ENCODE data around the gene FADS6.

Gene FADS6

DNA sequence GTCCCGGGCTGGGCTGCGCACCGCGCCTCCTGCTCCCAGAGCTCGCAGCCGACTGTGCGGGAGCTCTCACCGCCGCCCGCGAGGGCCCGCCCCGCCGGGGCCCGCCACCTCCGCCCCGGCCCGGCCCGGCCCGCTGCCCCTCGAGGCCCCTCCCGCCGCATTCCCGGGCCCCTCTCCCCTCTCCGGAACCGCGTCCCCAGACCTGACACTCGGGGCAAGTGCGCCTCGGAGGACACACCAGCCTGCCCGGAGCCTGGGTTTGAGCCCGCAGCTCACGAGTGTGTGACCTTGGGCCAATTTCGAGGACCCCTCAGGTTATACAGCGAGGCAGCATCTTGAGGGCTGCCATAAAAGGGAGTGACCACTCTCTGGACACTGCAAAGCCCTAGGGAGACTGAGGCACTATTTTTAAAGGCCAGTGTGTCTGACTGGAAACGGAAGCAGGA lies 31.7 kb downstream of the FADS6 start:
- no peak for ATAC-seq
- TF ChIP-seq SNAI2 (CRISPR knock-in tag; IDR thresholded peaks at IDR 0.05) (no peak), ARNTL (CRISPR knock-in tag; IDR thresholded peaks at IDR 0.05; ENCODE audit: borderline replicate concordance, low read depth) (no peak), TOX (CRISPR knock-in tag; IDR thresholded peaks at IDR 0.05; ENCODE audit: borderline replicate concordance) (no peak), RARB (CRISPR knock-in tag; IDR thresholded peaks at IDR 0.05) (no peak)

DNA sequence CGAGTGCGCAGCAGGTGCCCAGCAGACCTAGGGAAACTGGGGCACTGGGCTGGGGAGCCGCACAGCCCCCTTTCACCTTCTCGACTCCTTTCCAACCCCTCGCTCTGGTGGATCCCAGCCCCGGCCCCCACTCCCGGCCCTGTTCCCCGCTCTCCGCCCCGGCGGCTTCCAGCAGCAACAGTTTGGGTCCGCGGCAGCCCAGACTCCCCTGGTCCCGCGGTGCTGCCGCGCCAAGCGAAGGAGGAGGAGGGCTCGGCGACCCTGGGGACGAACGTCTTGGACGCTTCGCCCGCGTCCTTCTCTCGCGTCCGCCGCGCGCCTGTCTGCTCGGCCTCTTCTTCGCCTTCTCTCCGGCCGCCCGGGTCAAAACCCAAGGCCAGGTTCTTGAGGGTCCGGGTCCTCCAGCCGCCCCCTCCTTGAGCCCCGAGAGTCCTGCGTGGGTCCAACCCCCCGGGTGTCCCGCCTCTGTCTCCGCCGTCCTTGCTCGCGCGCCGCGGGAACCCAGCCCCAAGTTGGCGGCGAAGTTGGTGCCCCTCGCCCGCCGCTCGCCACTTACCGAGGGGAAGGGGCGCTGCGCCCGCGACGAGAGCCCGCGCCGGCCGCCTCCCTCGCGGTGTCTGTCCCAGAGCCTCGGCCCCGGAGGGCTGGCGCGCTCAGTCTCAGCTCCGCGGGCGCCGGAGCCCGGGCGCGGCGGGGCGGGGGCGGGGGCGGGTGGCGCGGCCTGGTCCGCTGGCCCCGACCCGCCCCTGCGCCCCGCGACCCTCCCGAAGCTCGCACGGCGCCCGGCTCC lies 32.4 kb downstream of the FADS6 start:
- TF ChIP-seq ZC3H10 (CRISPR knock-in tag; IDR thresholded peaks at IDR 0.05) (no peak), ESRRG (CRISPR knock-in tag; IDR thresholded peaks at IDR 0.05) (no peak), ZFP3 (CRISPR knock-in tag; IDR thresholded peaks at IDR 0.05) (no peak), ZFP30 (CRISPR knock-in tag; IDR thresholded peaks at IDR 0.05) (no peak), OSR1 (CRISPR knock-in tag; IDR thresholded peaks at IDR 0.05) (no peak), ZNF8 (CRISPR knock-in tag; IDR thresholded peaks at IDR 0.05) (no peak), RARB (CRISPR knock-in tag; IDR thresholded peaks at IDR 0.05) (no peak), TOX (CRISPR knock-in tag; IDR thresholded peaks at IDR 0.05; ENCODE audit: borderline replicate concordance) (no peak), GLIS3 (CRISPR knock-in tag; IDR thresholded peaks at IDR 0.05) (no peak), BACH2 (CRISPR knock-in tag; IDR thresholded peaks at IDR 0.05; ENCODE audit: borderline replicate concordance) (no peak), ZNF565 (CRISPR knock-in tag; conservative IDR thresholded peaks at IDR 0.05; ENCODE audit: low read depth) (no peak), PPARA (CRISPR knock-in tag; IDR thresholded peaks at IDR 0.05; ENCODE audit: borderline replicate concordance) (no peak)
- TF ChIP-seq, protein P1, sequence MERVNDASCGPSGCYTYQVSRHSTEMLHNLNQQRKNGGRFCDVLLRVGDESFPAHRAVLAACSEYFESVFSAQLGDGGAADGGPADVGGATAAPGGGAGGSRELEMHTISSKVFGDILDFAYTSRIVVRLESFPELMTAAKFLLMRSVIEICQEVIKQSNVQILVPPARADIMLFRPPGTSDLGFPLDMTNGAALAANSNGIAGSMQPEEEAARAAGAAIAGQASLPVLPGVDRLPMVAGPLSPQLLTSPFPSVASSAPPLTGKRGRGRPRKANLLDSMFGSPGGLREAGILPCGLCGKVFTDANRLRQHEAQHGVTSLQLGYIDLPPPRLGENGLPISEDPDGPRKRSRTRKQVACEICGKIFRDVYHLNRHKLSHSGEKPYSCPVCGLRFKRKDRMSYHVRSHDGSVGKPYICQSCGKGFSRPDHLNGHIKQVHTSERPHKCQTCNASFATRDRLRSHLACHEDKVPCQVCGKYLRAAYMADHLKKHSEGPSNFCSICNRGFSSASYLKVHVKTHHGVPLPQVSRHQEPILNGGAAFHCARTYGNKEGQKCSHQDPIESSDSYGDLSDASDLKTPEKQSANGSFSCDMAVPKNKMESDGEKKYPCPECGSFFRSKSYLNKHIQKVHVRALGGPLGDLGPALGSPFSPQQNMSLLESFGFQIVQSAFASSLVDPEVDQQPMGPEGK (CRISPR knock-in tag; IDR thresholded peaks at IDR 0.05; ENCODE audit: borderline replicate concordance), result no peak
- TF ChIP-seq, protein P2, sequence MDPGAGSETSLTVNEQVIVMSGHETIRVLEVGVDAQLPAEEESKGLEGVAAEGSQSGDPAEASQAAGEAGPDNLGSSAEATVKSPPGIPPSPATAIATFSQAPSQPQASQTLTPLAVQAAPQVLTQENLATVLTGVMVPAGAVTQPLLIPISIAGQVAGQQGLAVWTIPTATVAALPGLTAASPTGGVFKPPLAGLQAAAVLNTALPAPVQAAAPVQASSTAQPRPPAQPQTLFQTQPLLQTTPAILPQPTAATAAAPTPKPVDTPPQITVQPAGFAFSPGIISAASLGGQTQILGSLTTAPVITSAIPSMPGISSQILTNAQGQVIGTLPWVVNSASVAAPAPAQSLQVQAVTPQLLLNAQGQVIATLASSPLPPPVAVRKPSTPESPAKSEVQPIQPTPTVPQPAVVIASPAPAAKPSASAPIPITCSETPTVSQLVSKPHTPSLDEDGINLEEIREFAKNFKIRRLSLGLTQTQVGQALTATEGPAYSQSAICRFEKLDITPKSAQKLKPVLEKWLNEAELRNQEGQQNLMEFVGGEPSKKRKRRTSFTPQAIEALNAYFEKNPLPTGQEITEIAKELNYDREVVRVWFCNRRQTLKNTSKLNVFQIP (CRISPR knock-in tag; IDR thresholded peaks at IDR 0.05; ENCODE audit: borderline replicate concordance, low read depth), result no peak
- TF ChIP-seq, protein P3, sequence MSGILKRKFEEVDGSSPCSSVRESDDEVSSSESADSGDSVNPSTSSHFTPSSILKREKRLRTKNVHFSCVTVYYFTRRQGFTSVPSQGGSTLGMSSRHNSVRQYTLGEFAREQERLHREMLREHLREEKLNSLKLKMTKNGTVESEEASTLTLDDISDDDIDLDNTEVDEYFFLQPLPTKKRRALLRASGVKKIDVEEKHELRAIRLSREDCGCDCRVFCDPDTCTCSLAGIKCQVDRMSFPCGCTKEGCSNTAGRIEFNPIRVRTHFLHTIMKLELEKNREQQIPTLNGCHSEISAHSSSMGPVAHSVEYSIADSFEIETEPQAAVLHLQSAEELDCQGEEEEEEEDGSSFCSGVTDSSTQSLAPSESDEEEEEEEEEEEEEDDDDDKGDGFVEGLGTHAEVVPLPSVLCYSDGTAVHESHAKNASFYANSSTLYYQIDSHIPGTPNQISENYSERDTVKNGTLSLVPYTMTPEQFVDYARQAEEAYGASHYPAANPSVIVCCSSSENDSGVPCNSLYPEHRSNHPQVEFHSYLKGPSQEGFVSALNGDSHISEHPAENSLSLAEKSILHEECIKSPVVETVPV (CRISPR knock-in tag; IDR thresholded peaks at IDR 0.05), result no peak
- TF ChIP-seq, protein P4, sequence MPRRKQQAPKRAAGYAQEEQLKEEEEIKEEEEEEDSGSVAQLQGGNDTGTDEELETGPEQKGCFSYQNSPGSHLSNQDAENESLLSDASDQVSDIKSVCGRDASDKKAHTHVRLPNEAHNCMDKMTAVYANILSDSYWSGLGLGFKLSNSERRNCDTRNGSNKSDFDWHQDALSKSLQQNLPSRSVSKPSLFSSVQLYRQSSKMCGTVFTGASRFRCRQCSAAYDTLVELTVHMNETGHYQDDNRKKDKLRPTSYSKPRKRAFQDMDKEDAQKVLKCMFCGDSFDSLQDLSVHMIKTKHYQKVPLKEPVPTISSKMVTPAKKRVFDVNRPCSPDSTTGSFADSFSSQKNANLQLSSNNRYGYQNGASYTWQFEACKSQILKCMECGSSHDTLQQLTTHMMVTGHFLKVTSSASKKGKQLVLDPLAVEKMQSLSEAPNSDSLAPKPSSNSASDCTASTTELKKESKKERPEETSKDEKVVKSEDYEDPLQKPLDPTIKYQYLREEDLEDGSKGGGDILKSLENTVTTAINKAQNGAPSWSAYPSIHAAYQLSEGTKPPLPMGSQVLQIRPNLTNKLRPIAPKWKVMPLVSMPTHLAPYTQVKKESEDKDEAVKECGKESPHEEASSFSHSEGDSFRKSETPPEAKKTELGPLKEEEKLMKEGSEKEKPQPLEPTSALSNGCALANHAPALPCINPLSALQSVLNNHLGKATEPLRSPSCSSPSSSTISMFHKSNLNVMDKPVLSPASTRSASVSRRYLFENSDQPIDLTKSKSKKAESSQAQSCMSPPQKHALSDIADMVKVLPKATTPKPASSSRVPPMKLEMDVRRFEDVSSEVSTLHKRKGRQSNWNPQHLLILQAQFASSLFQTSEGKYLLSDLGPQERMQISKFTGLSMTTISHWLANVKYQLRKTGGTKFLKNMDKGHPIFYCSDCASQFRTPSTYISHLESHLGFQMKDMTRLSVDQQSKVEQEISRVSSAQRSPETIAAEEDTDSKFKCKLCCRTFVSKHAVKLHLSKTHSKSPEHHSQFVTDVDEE (CRISPR knock-in tag; IDR thresholded peaks at IDR 0.05), result no peak
- peak; percentile 1; the same call in 2 of the 3 replicates for ATAC-seq

DNA sequence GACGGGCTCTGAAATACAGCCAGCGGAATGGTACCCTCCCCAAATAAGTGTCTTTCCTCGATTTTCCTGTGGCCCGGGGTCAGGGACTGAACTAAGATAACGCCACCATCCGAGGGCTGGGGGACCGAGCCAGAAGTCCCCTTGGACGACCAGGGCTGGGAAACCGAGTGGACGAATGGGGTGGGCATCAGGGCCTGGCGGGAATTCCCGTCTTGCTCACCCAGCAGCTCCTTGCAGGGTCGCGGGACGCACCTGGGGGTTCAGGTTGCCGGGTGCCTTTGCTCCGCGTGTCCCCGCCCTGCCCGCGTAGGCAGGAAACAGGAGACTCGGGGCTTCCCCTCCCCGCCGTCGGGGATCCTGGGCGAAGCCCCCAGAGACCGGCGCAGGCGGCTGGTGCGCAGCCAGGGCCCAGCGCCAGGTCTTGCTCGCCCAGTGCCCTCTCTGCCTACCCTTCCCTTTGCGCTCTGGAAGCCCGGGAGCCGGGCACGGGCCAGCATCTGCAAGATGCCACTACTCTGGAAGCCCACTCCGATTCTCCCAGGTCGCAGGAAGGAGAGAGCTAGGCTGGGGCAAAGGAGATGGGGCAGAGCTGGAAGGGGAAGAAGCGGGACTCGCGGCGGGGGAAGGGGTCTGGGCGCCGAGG lies 33.1 kb downstream of the FADS6 start:
- TF ChIP-seq TCF4 (CRISPR knock-in tag; IDR thresholded peaks at IDR 0.05; ENCODE audit: borderline replicate concordance), result no peak
- TF ChIP-seq ISL1 (CRISPR knock-in tag; IDR thresholded peaks at IDR 0.05), result no peak
- TF ChIP-seq ZFP3 (CRISPR knock-in tag; IDR thresholded peaks at IDR 0.05), result no peak
- TF ChIP-seq ZNF8 (CRISPR knock-in tag; IDR thresholded peaks at IDR 0.05), result no peak
- TF ChIP-seq, protein P4 (CRISPR knock-in tag; IDR thresholded peaks at IDR 0.05), result no peak
- no peak for TF ChIP-seq RARB (CRISPR knock-in tag; IDR thresholded peaks at IDR 0.05)
- TF ChIP-seq SNAI2 (CRISPR knock-in tag; IDR thresholded peaks at IDR 0.05), result no peak
- TF ChIP-seq ZNF565 (CRISPR knock-in tag; conservative IDR thresholded peaks at IDR 0.05; ENCODE audit: low read depth), result no peak
- TF ChIP-seq OSR1 (CRISPR knock-in tag; IDR thresholded peaks at IDR 0.05), result no peak
- ATAC-seq, result peak; percentile 9

Data from SK-N-SH treated with all-trans-retinoic acid at 6 μM for 48 hours (cell line).